ENCODE measurements around the gene MINDY1. TPM values are rescaled to one million over a fixed set of nuclear protein-coding genes. Genes with fewer than 3 reads are reported as not detected.
A peak's percentile ranks its signal among the peaks of the same experiment; 100 is the strongest.

MINDY1 gene
- total and polyA plus RNA-seq, 3 donors from 2014 or later: 49.8 to 69.8 (median 56.9) TPM

- WGBS, 2 donors: 93 to 94% methylated on average over 8 of the region's 8 CpGs
Observed at GRCh38 chr1:151009674-151010345, 3.1 kb upstream of the MINDY1 start.

GRCh38 chr1:151009206-151009587 is 2.5 kb upstream of the MINDY1 start:
- Histone ChIP-seq H3K27ac (peak overlapping the region; percentile 93 to 95), H3K9me3 (no peaks in the 10 kb centered on the region), H3K4me1 (peaks cover 35% of the 10 kb centered on the region), H3K4me3 (peak overlapping the region; percentile 81 to 89), H3K36me3 (ENCODE audit: low read depth, missing control alignments) (no peaks in the 10 kb centered on the region), H3K27me3 (no peaks in the 10 kb centered on the region)
- intact Hi-C loops (cut with DNase I; ENCODE audit: low total_unique reads): no loop called here
- 32 to 35% methylated on average over 3 of the region's 3 CpGs for WGBS, 2 donors
- TF ChIP-seq POLR2A (IDR thresholded peaks at IDR 0.05) (no peak), CTCF (IDR thresholded peaks at IDR 0.05) (no peak)
- DNase-seq: no peak

More at GRCh38 chr1:151009674-151010345, 3.1 kb upstream of the MINDY1 start:
- TF ChIP-seq POLR2A (IDR thresholded peaks at IDR 0.05) (no peak), CTCF (IDR thresholded peaks at IDR 0.05) (no peak)
- Histone ChIP-seq H3K4me3 (peak overlapping the region in 1 of 2 donors; percentile 89), H3K27me3 (no peaks in the 10 kb centered on the region), H3K27ac (peak overlapping the region in 1 of 2 donors; percentile 93), H3K36me3 (ENCODE audit: low read depth, missing control alignments) (no peaks in the 10 kb centered on the region), H3K4me1 (peaks cover 33% of the 10 kb centered on the region), H3K9me3 (no peaks in the 10 kb centered on the region)
- intact Hi-C loops (cut with DNase I; ENCODE audit: low total_unique reads): no loop called here
- DNase-seq: no peak

- DNase-seq: peak; percentile 96
- Histone ChIP-seq H3K9me3 (no peaks in the 10 kb centered on the region), H3K4me3 (peak within 1 kb of the TSS; percentile 81 to 89), H3K4me1 (peaks cover 38% of the 10 kb centered on the region), H3K27me3 (no peaks in the 10 kb centered on the region), H3K27ac (peak within 1 kb of the TSS; percentile 93 to 95), H3K36me3 (ENCODE audit: low read depth, missing control alignments) (no peaks in the 10 kb centered on the region)
- peak; percentile 27 for TF ChIP-seq POLR2A (IDR thresholded peaks at IDR 0.05)
- peak in 2 of 3 experiments; percentile 41 to 61 for TF ChIP-seq CTCF (IDR thresholded peaks at IDR 0.05)
- 0 to 1% methylated on average over 29 to 56 of the region's 69 CpGs for WGBS, 2 donors
- intact Hi-C loops (cut with DNase I; ENCODE audit: low total_unique reads): no loop called here
Observed at GRCh38 chr1:151008244-151009205, 1.8 kb upstream of the MINDY1 start, which contains the start of gene PRUNE1. PRUNE1 (plus strand) TSS chr1:151008449; CDS start chr1:151008633, 184 bp downstream.

GRCh38 chr1:151007853-151008243 is 1.1 kb upstream of the MINDY1 start:
- intact Hi-C loops (cut with DNase I; ENCODE audit: low total_unique reads): no loop called here
- peak; percentile 26 for DNase-seq
- TF ChIP-seq CTCF (IDR thresholded peaks at IDR 0.05) (no peak), POLR2A (IDR thresholded peaks at IDR 0.05) (no peak)
- Histone ChIP-seq H3K4me3 (peak overlapping the region; percentile 81 to 89), H3K4me1 (peaks cover 38% of the 10 kb centered on the region), H3K36me3 (ENCODE audit: low read depth, missing control alignments) (no peaks in the 10 kb centered on the region), H3K27ac (peak overlapping the region; percentile 93 to 95), H3K27me3 (no peaks in the 10 kb centered on the region), H3K9me3 (no peaks in the 10 kb centered on the region)
- WGBS, 2 donors: 5 to 6% methylated on average over 4 of the region's 4 CpGs
